Measurements from ENCODE around the gene EGFL6.

Gene EGFL6

DNA sequence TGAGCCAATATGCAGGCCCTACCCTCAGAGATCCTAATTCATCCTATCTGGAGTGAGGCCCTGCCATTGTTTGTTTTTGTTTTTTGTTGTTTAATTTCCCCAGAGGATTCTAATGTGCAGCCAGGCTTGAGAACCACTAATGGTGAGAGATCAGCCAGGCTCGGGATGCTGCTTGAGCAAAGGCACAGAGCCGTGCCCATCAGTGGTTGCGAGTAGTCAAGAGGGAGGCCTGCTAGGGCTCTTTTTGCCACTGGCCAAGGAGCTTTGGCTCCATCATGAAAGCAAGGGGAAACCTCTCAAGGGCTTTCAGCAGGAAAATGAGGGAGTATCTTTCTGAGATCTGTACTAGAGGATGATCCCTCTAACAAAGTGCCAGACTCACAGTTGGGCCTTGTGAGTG is 86.3 kb downstream of the EGFL6 start:
- TF ChIP-seq, protein P1, sequence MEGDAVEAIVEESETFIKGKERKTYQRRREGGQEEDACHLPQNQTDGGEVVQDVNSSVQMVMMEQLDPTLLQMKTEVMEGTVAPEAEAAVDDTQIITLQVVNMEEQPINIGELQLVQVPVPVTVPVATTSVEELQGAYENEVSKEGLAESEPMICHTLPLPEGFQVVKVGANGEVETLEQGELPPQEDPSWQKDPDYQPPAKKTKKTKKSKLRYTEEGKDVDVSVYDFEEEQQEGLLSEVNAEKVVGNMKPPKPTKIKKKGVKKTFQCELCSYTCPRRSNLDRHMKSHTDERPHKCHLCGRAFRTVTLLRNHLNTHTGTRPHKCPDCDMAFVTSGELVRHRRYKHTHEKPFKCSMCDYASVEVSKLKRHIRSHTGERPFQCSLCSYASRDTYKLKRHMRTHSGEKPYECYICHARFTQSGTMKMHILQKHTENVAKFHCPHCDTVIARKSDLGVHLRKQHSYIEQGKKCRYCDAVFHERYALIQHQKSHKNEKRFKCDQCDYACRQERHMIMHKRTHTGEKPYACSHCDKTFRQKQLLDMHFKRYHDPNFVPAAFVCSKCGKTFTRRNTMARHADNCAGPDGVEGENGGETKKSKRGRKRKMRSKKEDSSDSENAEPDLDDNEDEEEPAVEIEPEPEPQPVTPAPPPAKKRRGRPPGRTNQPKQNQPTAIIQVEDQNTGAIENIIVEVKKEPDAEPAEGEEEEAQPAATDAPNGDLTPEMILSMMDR (IDR thresholded peaks at IDR 0.05; ENCODE audit: extremely low read depth, insufficient read depth, missing control alignments) = no peak
- in situ Hi-C loops (cut with MboI; ENCODE audit: low pct_unique_long_range_greater_than_20kb, low sequenced_read_pairs, unreplicated experiment) = loop anchor here (5.0 to 10.0 kb wide), 2 partner anchors 151 to 372 kb away; partner anchors contain the start of gene GEMIN8
- no peak for DNase-seq (ENCODE audit: low spot score)

DNA sequence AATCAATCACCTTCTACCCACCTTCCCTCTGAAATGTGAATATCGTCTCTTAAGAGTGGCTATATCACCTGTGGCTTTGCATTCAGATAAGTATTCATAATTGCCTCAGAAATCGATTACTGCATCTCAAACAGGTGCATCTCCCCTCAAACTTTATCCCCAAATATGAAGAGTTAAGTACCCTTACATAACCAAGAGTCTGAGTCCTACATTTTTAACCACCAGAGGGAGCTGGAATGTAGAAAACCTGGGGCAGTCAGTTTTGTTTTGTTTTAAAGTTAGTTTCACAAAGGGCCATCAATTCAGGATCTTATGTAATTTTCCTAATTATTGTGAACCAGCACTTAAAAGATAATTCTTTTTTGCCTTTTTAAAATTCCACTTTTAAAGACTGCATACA is 89.2 kb downstream of the EGFL6 start:
- in situ Hi-C loops (cut with MboI; ENCODE audit: low pct_unique_long_range_greater_than_20kb, low sequenced_read_pairs, unreplicated experiment) = loop anchor here (5.0 to 10.0 kb wide), 2 partner anchors 154 to 369 kb away; partner anchors contain the start of gene GEMIN8
- TF ChIP-seq, protein P1 (IDR thresholded peaks at IDR 0.05; ENCODE audit: extremely low read depth, insufficient read depth, missing control alignments) = peak; percentile 54
- DNase-seq (ENCODE audit: low spot score) = peak; percentile 38

DNA sequence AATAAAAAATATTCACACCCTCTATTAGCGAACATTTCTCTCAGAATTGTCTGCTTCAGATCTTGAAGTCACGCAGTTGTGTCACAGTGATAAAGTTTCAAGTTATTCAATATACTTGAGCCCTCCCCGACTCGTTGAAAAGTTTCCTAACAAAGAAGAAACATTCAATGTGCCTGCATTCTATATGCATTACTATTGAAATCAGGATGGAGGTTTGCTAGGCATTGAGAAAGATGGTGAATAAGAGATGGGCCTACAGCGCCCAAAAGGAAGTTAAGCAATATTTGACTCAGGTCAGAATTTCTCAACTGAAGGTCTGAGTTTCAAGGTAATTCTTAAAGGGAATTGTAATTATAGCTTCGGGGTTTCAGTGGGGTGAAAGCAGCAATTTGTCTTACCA is 89.7 kb downstream of the EGFL6 start:
- no peak for DNase-seq (ENCODE audit: low spot score)
- in situ Hi-C loops (cut with MboI; ENCODE audit: low pct_unique_long_range_greater_than_20kb, low sequenced_read_pairs, unreplicated experiment) = loop anchor here (5.0 to 10.0 kb wide), 2 partner anchors 154 to 368 kb away; partner anchors contain the start of gene GEMIN8
- TF ChIP-seq, protein P1 (IDR thresholded peaks at IDR 0.05; ENCODE audit: extremely low read depth, insufficient read depth, missing control alignments) = no peak

DNA sequence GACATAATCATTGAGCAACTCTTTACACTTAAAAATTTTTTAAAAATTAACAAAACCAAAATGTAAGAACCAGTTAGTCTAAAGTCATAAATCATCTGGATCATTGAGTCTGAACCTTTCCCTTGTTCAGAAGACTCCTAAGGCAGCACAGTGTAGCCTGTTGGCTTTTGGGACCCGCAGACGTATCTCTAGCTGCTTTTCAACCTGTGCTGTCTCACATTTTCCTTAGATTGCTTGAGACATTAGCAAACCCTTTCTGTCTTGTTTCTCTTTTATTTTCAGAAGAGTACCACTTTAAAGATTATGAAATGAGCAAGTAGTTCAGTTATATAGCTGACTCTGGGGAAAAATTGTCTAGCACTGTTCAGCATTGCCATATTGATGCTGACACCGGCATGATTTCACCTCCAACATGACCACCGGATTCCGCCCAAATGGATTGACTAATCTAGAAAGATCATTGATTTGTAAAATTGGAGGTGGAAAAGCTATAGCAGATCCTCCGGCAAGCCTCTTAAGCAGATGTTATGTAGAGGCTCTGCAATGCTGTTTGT is 92.4 kb downstream of the EGFL6 start:
- TF ChIP-seq, protein P1 (IDR thresholded peaks at IDR 0.05; ENCODE audit: extremely low read depth, insufficient read depth, missing control alignments) = no peak
- DNase-seq (ENCODE audit: low spot score) = no peak
- in situ Hi-C loops (cut with MboI; ENCODE audit: low pct_unique_long_range_greater_than_20kb, low sequenced_read_pairs, unreplicated experiment) = loop anchor here (10.0 kb wide), 1 partner anchor 83 kb away; no protein-coding TSS in a partner anchor

DNA sequence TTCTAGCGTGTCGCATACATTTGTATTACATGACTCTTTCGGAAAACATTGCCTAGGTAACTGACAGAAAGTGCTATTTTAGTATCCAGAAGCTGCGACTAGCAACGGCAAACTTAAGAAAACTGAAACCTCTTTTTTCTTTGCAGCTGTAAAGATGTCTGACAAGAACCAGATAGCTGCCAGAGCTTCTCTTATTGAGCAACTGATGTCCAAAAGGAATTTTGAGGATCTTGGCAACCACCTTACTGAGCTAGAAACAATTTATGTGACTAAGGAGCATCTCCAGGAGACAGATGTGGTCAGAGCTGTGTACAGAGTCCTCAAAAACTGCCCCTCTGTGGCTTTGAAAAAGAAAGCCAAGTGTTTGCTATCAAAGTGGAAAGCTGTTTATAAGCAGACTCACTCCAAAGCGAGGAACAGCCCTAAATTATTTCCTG is 93.0 kb downstream of the EGFL6 start:
- TF ChIP-seq, protein P1 (IDR thresholded peaks at IDR 0.05; ENCODE audit: extremely low read depth, insufficient read depth, missing control alignments) = no peak
- in situ Hi-C loops (cut with MboI; ENCODE audit: low pct_unique_long_range_greater_than_20kb, low sequenced_read_pairs, unreplicated experiment) = loop anchor here (10.0 kb wide), 1 partner anchor 82 kb away; no protein-coding TSS in a partner anchor
- DNase-seq (ENCODE audit: low spot score) = no peak

DNA sequence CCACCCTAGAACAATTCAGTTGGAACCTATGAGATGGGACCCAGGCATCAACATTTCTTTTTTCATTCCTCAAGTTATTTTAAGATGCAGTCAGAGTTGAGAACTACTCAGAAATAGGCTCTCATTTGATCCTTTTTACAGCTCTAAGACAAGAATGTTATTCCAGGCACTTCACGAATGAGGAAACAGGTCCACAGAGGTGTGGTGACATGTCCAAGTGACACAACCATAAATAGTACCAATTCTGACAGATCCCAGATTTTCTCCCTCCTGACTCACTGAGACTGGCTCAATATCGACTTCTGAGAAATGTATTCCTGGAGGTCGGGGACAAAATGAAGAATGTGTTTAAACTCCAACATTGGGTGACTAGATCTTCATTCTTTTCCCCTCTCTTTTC is 94.6 kb downstream of the EGFL6 start:
- TF ChIP-seq, protein P1 (IDR thresholded peaks at IDR 0.05; ENCODE audit: extremely low read depth, insufficient read depth, missing control alignments) = no peak
- in situ Hi-C loops (cut with MboI; ENCODE audit: low pct_unique_long_range_greater_than_20kb, low sequenced_read_pairs, unreplicated experiment) = loop anchor here (10.0 kb wide), 1 partner anchor 81 kb away; no protein-coding TSS in a partner anchor
- DNase-seq (ENCODE audit: low spot score) = no peak

Data from GM13977 (cell line).